Activated effector memory CD4-positive, alpha-beta T cell treated with anti-CD3 and anti-CD28 coated beads, Interleukin-2, amount 50 U/mL, for 16 hours (primary cell): ENCODE results near the gene TSPAN4.

ENCODE experiments used
- DNase-seq: peaks from one replicate; pipeline ENCODE4 v3.0.0-alpha.2; 2020

TSPAN4 gene

GRCh38 chr11:868394-868793, 25.7 kb downstream of the TSPAN4 start:
- DNase-seq = no peak

GRCh38 chr11:868802-869201, 26.1 kb downstream of the TSPAN4 start:
- no peak for DNase-seq

- DNase-seq = no peak
These were observed 26.9 kb downstream of the TSPAN4 start for GRCh38 chr11:869399-870126.

- DNase-seq = no peak
These were observed 27.4 kb downstream of the TSPAN4 start for GRCh38 chr11:870127-870413.

- no peak for DNase-seq
These were observed 27.8 kb downstream of the TSPAN4 start for GRCh38 chr11:870418-870817.

- no peak for DNase-seq
These were observed 28.8 kb downstream of the TSPAN4 start for GRCh38 chr11:871472-871871.

GRCh38 chr11:872799-873198, 30.1 kb downstream of the TSPAN4 start:
- no peak for DNase-seq

GRCh38 chr11:873706-874105, 31.1 kb downstream of the TSPAN4 start:
- DNase-seq = no peak

- DNase-seq = no peak
These were observed 32.6 kb downstream of the TSPAN4 start for GRCh38 chr11:875203-875602.

- no peak for DNase-seq
These were observed 33.2 kb downstream of the TSPAN4 start for GRCh38 chr11:875769-876301.

- DNase-seq = no peak
These were observed 33.9 kb downstream of the TSPAN4 start for GRCh38 chr11:876545-876944.

- DNase-seq = no peak
These were observed 34.9 kb downstream of the TSPAN4 start for GRCh38 chr11:877565-877964.

GRCh38 chr11:880447-880846, 37.8 kb downstream of the TSPAN4 start:
- DNase-seq = no peak

- no peak for DNase-seq
These were observed 39.9 kb downstream of the TSPAN4 start for GRCh38 chr11:882596-882995.

- no peak for DNase-seq
These were observed 40.9 kb downstream of the TSPAN4 start for GRCh38 chr11:883527-883926.

- DNase-seq = no peak
These were observed 42.0 kb downstream of the TSPAN4 start for GRCh38 chr11:884578-885070.

GRCh38 chr11:886568-886967, 43.9 kb downstream of the TSPAN4 start:
- DNase-seq = no peak

GRCh38 chr11:887589-887988, 44.9 kb downstream of the TSPAN4 start:
- DNase-seq = no peak

GRCh38 chr11:888310-889212, 45.9 kb downstream of the TSPAN4 start:
- no peak for DNase-seq

GRCh38 chr11:889257-889656, 46.6 kb downstream of the TSPAN4 start:
- DNase-seq = no peak

GRCh38 chr11:889687-890475, 47.2 kb downstream of the TSPAN4 start:
- DNase-seq = no peak

GRCh38 chr11:890794-891540, 48.3 kb downstream of the TSPAN4 start:
- DNase-seq = no peak
